GM19193 (cell line): Measurements from ENCODE around the gene CT45A7.
"Not testable (repeated sequence)": the region's sequence is repeated elsewhere in the genome, so short reads cannot be mapped to it uniquely, and the experiment has no call there.

Experiments
- POLR2A ChIP-seq: IDR thresholded peaks from 4 replicates; pipeline ENCODE4 v1.6.1; 2011; ENCODE audit not compliant: insufficient read depth, insufficient read length; ENCODE audit errors: extremely low read depth

Gene CT45A7, protein sequence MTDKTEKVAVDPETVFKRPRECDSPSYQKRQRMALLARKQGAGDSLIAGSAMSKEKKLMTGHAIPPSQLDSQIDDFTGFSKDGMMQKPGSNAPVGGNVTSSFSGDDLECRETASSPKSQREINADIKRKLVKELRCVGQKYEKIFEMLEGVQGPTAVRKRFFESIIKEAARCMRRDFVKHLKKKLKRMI

GRCh38 chrX:135837180-135837579 is at the start of gene CT45A7:
Gene CT45A7 (minus strand): TSS chrX:135837280. CDS start chrX:135833533, 3,747 bp downstream.
- not testable (repeated sequence) for TF ChIP-seq POLR2A

- not testable (repeated sequence) for TF ChIP-seq POLR2A
These were observed 34.6 kb upstream of the CT45A7 start, which contains the start of gene CT45A9 for GRCh38 chrX:135871712-135872111. Gene CT45A9 (minus strand): TSS chrX:135871812. CDS start chrX:135868061, 3,751 bp downstream.

DNA sequence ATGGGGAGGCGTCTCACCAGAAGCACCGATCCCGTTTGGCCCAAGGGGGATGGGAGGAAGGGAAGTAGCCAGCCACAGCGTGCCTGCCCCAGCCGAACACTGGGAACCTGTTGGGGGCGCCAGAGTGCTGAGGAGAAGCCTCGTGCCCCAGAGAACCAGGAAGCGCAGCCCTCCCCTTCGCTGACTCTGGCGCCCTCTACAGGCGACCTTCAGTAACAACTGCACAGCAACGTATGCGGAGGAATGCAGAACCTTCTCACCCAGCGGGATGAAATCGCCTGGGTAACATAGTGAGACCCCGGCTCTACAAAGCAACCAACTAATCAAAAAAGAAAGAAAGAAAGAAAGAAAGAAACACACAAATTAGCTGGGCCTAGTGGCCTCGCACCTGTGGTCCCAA is 17.4 kb upstream of the CT45A7 start, which contains the start of gene CT45A8:
TSS of gene CT45A8 (minus strand) at position 101 of the 400 bp plus-strand sequence. CDS start 3,755 bp downstream, outside the sequence.
- not testable (repeated sequence) for TF ChIP-seq POLR2A

GRCh38 chrX:135819912-135820311 is 17.2 kb downstream of the CT45A7 start, which contains the start of gene CT45A2:
Gene CT45A2 (minus strand): TSS chrX:135820012. CDS start chrX:135816265, 3,747 bp downstream.
- TF ChIP-seq POLR2A, result not testable (repeated sequence)

- TF ChIP-seq POLR2A, result not testable (repeated sequence)
These were observed 34.4 kb downstream of the CT45A7 start, which contains the start of gene CT45A6 for GRCh38 chrX:135802687-135803086. Gene CT45A6 (minus strand): TSS chrX:135802787. CDS start chrX:135798993, 3,794 bp downstream.

- not testable (repeated sequence) for TF ChIP-seq POLR2A
These were observed 51.7 kb downstream of the CT45A7 start, which contains the start of gene CT45A5 for GRCh38 chrX:135785403-135785802. Gene CT45A5 (minus strand): TSS chrX:135785503. CDS start chrX:135781729, 3,774 bp downstream.
